Measurements from ENCODE around the gene BCAS3.
A peak's percentile ranks its signal among the peaks of the same experiment; 100 is the strongest.

The BCAS3 gene

GRCh38 chr17:60677308-60678117, at the start of gene BCAS3:
BCAS3 (plus strand) TSS chr17:60677851.
- Histone ChIP-seq H3K79me2 (ENCODE audit: low read length) (no peaks in the 10 kb centered on the region), H3K4me2 (ENCODE audit: low read length) (peak within 1 kb of the TSS; percentile 94), H3K27me3 (ENCODE audit: low read depth, low read length) (no peaks in the 10 kb centered on the region; the same call in 1 of the 2 replicates), H3K4me3 (ENCODE audit: low read length) (peak within 1 kb of the TSS; percentile 82), H3K27ac (ENCODE audit: low read length) (no peak within 1 kb of the TSS), H4K20me1 (ENCODE audit: insufficient read depth, low read length) (no peaks in the 10 kb centered on the region), H2AFZ (ENCODE audit: low read depth, low read length) (peak within 1 kb of the TSS; percentile 98), H3K4me1 (ENCODE audit: low read length) (peaks cover 6% of the 10 kb centered on the region), H3K36me3 (replicated peaks; ENCODE audit: low read depth, low read length) (no peaks in the 10 kb centered on the region), H3K9me3 (ENCODE audit: insufficient read depth, low read length) (no peaks in the 10 kb centered on the region), H3K9ac (ENCODE audit: low read length) (peak within 1 kb of the TSS; percentile 70)
- TF ChIP-seq, protein P1, sequence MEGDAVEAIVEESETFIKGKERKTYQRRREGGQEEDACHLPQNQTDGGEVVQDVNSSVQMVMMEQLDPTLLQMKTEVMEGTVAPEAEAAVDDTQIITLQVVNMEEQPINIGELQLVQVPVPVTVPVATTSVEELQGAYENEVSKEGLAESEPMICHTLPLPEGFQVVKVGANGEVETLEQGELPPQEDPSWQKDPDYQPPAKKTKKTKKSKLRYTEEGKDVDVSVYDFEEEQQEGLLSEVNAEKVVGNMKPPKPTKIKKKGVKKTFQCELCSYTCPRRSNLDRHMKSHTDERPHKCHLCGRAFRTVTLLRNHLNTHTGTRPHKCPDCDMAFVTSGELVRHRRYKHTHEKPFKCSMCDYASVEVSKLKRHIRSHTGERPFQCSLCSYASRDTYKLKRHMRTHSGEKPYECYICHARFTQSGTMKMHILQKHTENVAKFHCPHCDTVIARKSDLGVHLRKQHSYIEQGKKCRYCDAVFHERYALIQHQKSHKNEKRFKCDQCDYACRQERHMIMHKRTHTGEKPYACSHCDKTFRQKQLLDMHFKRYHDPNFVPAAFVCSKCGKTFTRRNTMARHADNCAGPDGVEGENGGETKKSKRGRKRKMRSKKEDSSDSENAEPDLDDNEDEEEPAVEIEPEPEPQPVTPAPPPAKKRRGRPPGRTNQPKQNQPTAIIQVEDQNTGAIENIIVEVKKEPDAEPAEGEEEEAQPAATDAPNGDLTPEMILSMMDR (IDR thresholded peaks at IDR 0.05; ENCODE audit: low read depth, low read length): no peak
- TF ChIP-seq EZH2phosphoT487 (IDR thresholded peaks at IDR 0.05; ENCODE audit: low read depth): no peak

GRCh38 chr17:60628252-60628889, 49.3 kb upstream of the BCAS3 start:
- no peaks in the 10 kb centered on the region for H3K27me3 ChIP-seq (ENCODE audit: low read depth, low read length)
- no peak for TF ChIP-seq EZH2phosphoT487 (IDR thresholded peaks at IDR 0.05; ENCODE audit: low read depth)
- TF ChIP-seq, protein P1 (IDR thresholded peaks at IDR 0.05; ENCODE audit: low read depth, low read length): no peak
- no peak overlapping the region for H2AFZ ChIP-seq (ENCODE audit: low read depth, low read length)
- H3K36me3 ChIP-seq (replicated peaks; ENCODE audit: low read depth, low read length): no peaks in the 10 kb centered on the region
- H3K9me3 ChIP-seq (ENCODE audit: insufficient read depth, low read length): no peaks in the 10 kb centered on the region
- H3K79me2 ChIP-seq (ENCODE audit: low read length): peaks cover 6% of the 10 kb centered on the region
- no peak overlapping the region for H3K27ac ChIP-seq (ENCODE audit: low read length)
- H3K4me3 ChIP-seq (ENCODE audit: low read length): no peak overlapping the region
- H4K20me1 ChIP-seq (ENCODE audit: insufficient read depth, low read length): peaks cover 5% of the 10 kb centered on the region; the same call in 1 of the 2 replicates
- H3K4me2 ChIP-seq (ENCODE audit: low read length): no peak overlapping the region
- H3K4me1 ChIP-seq (ENCODE audit: low read length): no peaks in the 10 kb centered on the region
- H3K9ac ChIP-seq (ENCODE audit: low read length): no peak overlapping the region

DNA sequence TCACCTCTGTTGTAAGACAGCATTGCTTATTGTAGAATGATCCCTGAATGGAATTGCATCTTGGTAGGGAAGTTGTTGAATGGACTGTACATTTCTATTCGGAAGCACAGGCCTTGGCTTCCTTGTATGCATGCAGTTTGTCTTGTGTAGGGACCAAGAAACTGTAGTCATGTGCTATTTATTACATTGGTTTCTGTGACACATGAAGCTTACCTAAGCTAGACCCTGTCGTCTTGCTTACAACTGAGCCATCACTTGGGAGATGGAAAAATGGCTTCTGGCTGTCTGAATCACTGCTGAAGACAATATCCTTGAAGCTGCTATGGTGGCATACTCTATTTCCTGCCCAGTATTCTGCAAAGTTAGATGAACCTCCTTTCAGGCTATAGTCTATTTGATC, 48.5 kb upstream of the BCAS3 start:
- H3K9me3 ChIP-seq (ENCODE audit: insufficient read depth, low read length): no peaks in the 10 kb centered on the region
- H3K4me3 ChIP-seq (ENCODE audit: low read length): no peak overlapping the region
- peaks cover 6% of the 10 kb centered on the region for H3K79me2 ChIP-seq (ENCODE audit: low read length)
- no peaks in the 10 kb centered on the region for H3K4me1 ChIP-seq (ENCODE audit: low read length)
- H3K27me3 ChIP-seq (ENCODE audit: low read depth, low read length): no peaks in the 10 kb centered on the region
- H2AFZ ChIP-seq (ENCODE audit: low read depth, low read length): no peak overlapping the region
- H3K9ac ChIP-seq (ENCODE audit: low read length): no peak overlapping the region
- no peak for TF ChIP-seq EZH2phosphoT487 (IDR thresholded peaks at IDR 0.05; ENCODE audit: low read depth)
- TF ChIP-seq, protein P1 (IDR thresholded peaks at IDR 0.05; ENCODE audit: low read depth, low read length): no peak
- H4K20me1 ChIP-seq (ENCODE audit: insufficient read depth, low read length): peaks cover 5% of the 10 kb centered on the region; the same call in 1 of the 2 replicates
- peaks cover under 1% of the 10 kb centered on the region for H3K36me3 ChIP-seq (replicated peaks; ENCODE audit: low read depth, low read length)
- no peak overlapping the region for H3K4me2 ChIP-seq (ENCODE audit: low read length)
- no peak overlapping the region for H3K27ac ChIP-seq (ENCODE audit: low read length)

DNA sequence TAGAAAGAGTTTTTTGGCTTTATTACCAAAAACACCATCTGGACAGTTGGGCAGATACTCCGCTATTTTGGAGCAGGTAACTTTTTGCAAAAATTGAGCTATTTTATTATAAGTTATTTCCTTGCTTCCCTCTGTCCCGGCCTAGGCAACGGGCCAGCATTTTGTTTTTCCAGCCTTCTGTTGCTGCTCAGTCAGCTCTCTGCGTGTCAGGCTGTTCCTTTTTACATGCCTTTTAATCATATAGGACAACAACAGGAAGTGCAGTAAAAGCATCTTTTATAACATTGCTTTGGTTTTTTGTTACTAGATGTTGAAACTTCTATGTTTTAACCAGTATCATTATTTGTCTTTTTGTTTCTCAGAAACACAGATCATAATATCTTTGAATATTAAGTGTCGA, 47.3 kb upstream of the BCAS3 start:
- peaks cover 5% of the 10 kb centered on the region; the same call in 1 of the 2 replicates for H4K20me1 ChIP-seq (ENCODE audit: insufficient read depth, low read length)
- no peak overlapping the region for H3K4me2 ChIP-seq (ENCODE audit: low read length)
- no peaks in the 10 kb centered on the region for H3K9me3 ChIP-seq (ENCODE audit: insufficient read depth, low read length)
- H3K4me1 ChIP-seq (ENCODE audit: low read length): no peaks in the 10 kb centered on the region
- peaks cover 5% of the 10 kb centered on the region for H3K36me3 ChIP-seq (replicated peaks; ENCODE audit: low read depth, low read length)
- H3K27ac ChIP-seq (ENCODE audit: low read length): no peak overlapping the region
- peaks cover 6% of the 10 kb centered on the region for H3K79me2 ChIP-seq (ENCODE audit: low read length)
- TF ChIP-seq, protein P1 (IDR thresholded peaks at IDR 0.05; ENCODE audit: low read depth, low read length): no peak
- no peaks in the 10 kb centered on the region for H3K27me3 ChIP-seq (ENCODE audit: low read depth, low read length)
- no peak overlapping the region for H2AFZ ChIP-seq (ENCODE audit: low read depth, low read length)
- no peak overlapping the region for H3K4me3 ChIP-seq (ENCODE audit: low read length)
- H3K9ac ChIP-seq (ENCODE audit: low read length): no peak overlapping the region

All from OCI-LY3 (cell line).